Stimulated activated CD8-positive, alpha-beta memory T cell treated with anti-CD3 and anti-CD28 coated beads, Interleukin-15, amount 100 ng/mL, for 4 hours (primary cell): ENCODE measurements around the gene SESTD1.
"Not testable (repeated sequence)": the region's sequence is repeated elsewhere in the genome, so short reads cannot be mapped to it uniquely, and the experiment has no call there.

Experiments
- DNase-seq, 2 donors: peaks; one replicate each; pipeline ENCODE4 v3.0.0-alpha.2; 2020; ENCODE audit warnings: low read depth in 2 of 2

Gene SESTD1

GRCh38 chr2:179268277-179268925, 3.8 kb upstream of the SESTD1 start:
- no peak for DNase-seq

- DNase-seq = no peak
Measured at GRCh38 chr2:179266271-179266670, 1.6 kb upstream of the SESTD1 start.

GRCh38 chr2:179265082-179265510, 464 bp upstream of the SESTD1 start:
- DNase-seq = no peak

GRCh38 chr2:179263446-179264367, 925 bp downstream of the SESTD1 start:
- peak in 1 of 2 donors; percentile 9 for DNase-seq

GRCh38 chr2:179263015-179263414, 1.6 kb downstream of the SESTD1 start:
- no peak for DNase-seq

GRCh38 chr2:179262077-179262660, 2.5 kb downstream of the SESTD1 start:
- DNase-seq = no peak

DNA sequence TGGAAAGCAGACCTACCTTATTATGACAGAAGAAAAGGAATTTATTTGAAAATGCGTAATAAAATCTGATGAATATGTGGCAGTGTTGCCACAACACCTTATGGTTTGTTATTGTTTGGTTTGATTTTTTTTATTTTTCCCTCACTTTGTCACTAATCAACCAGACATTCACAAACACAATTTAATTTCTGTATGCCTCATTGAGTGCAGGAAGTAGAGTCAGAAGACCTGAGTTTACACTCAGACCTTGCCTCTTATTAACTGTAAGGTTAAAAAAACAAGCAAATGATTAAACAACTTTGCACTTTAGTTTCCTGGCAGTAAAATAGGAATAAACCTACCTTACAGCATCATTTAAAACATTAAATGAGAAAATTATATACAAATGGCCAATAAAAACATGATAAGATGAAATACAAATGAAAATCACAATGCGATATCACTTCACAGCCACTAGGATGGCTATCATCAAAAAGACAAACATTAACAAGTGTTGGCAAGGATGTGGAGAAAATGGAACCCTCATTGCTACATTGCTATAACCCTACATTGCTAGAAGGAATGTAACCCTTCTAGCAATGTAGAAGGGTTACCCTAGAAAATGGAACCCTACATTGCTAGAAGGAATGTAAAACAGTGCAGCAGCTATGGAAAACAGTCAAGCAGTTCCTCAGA, 3.3 kb downstream of the SESTD1 start:
- no peak for DNase-seq

DNA sequence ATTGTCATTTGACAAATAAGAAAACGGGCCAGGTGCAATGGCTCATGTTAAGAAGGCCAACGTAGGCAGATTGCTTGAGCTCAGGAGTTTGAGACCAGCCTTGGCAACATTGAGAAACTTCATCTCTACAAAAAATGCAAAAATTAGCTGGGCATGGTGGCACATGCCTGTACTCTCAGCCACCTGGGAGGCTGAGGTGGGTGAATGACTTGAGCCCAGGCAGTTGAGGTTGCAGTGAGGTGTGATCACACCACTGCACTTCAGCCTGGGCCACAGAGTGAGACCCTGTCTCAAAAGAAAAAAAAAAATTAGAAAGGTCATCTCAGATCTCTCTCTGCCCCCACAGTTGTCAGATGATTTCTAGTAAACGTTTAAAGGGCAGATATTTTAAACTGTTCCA, 4.4 kb downstream of the SESTD1 start:
- DNase-seq = no peak

- no peak for DNase-seq
Measured at GRCh38 chr2:179255129-179255528, 9.5 kb downstream of the SESTD1 start.

DNA sequence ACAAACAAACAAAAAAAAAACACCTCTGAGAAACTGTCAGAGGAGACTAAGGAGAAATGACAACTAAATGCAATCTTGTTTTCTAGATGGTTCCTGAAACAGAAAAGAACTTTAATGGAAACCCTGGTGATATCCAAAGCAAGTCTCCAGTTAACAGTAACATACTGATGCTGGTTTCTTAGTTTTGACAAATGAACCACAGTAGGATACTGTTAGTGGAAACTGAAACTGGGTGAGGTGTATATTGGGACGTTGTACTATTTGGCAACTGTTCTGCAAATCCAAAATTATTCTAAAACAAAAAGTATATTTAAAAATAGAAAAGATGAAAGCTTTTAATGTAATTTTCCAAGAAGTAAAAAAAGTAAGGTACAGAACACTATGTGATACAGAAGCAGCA, 11.4 kb downstream of the SESTD1 start:
- no peak for DNase-seq

DNA sequence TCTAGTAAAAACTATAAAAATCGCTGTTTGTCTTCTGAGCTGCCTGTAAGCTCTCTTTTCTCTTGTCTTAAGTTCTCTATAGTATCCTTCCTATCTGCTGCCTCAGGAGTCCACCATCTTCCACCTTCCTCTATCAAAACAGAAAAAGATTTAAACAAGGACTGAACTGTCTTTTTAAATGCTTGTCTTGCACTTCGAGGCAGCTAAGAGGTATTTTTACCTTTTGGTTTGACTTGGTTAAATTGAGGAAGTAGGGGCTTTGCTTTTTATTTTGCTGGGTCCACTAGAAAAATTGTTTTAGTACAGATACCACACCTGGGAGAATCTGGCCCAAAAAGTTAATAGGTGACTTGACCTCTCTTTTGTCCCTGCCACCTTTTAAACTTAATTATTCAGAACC, 12.2 kb downstream of the SESTD1 start:
- DNase-seq = no peak

DNA sequence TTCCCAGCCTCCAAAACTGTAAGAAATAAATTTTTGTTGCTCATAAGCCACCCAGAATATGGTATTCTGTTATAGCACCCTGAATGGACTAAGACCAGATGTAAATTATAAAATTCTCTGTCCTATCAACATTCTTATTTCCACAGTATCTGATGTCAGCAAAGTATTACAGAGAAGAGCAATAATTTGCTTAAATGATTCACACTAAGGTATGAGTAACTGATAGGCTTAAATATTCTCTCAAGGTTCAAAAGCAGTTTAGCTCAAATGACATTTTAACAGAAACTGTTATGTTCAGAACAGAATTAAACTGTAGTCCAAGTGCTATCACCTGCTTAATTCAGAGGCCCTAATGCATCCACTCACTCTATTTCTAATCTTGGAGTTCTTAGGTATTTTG, 12.8 kb downstream of the SESTD1 start:
- no peak for DNase-seq

GRCh38 chr2:179250848-179251504, 13.7 kb downstream of the SESTD1 start:
- no peak for DNase-seq

GRCh38 chr2:179250095-179250494, 14.5 kb downstream of the SESTD1 start:
- DNase-seq = no peak

DNA sequence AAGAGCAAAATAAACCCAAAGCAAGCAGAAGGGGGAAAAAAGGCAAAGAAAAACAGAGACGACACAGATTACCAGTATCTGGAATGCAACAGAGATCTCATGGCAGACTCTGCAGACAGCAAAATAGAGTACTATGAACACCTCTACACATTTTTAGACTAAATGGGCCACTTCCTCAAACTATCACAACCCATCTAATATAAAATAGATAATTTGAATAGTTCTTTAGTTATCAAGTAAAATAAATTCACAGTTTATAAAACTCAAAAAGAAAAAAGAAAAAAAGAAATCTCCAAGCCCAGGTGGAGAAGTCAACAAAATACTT, 16.6 kb downstream of the SESTD1 start:
- DNase-seq = no peak

DNA sequence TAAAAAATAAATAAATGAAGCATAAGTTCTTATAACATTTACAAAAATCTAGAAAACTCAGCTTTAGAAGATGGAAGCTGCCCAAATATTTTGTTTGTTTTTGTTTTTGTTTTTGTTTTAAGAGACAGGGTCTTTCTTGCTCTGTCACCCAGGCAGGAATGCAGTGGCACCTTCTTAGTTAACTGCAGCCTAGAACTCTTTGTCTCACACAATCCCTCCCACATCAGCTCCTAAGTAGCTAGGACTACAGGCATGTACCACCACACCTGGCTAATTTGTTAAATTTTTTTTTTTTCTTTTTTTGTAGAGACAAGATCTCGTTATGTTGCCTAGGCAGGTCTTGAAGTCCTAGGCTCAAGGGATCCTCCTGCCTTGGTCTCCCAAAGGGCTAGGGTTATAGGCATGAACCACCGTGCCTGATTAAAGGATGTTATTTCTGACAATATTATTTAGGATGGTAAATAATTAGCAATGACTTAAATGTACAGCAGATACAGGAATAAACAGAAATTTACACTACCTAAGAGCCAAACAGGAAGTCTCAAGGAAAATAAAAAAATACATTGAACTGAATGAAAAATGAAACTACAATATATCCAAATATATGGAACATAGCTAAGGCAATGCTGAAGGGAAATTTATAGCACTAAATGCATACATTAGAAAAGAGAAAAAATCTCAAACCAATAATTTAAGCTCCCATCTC, 17.2 kb downstream of the SESTD1 start:
- DNase-seq = no peak

DNA sequence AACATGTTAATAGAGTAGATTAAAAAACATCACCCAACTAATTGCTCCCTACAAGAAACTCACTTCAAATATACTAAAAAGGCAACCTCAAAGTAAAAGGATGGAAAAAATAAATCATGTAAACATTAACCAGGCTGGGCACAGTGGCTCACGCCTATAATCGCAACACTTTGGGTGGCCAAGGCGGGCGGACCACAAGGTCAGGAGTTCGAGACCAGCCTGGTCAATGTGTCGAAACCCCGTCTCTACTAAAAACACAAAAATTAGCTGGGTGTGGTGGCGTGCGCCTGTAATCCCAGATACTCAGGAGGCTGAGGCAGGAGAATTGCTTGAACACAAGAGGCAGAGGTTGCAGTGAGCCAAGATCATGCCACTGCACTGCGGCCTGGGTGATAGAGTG, 18.8 kb downstream of the SESTD1 start:
- DNase-seq = not testable (repeated sequence)

- no peak for DNase-seq
Measured at GRCh38 chr2:179243046-179243445, 21.6 kb downstream of the SESTD1 start.

GRCh38 chr2:179240481-179241451, 23.9 kb downstream of the SESTD1 start:
- DNase-seq = no peak

- DNase-seq = no peak
Measured at GRCh38 chr2:179239838-179240237, 24.8 kb downstream of the SESTD1 start.
